ES-I3 (cell line): ENCODE measurements around the gene CLIP2.
"Not testable (repeated sequence)": the region's sequence is repeated elsewhere in the genome, so short reads cannot be mapped to it uniquely, and the experiment has no call there.

ENCODE experiments used
- H3K36me3 ChIP-seq: 2 replicates; pipeline ENCODE4 v1.6.1; 2013; ENCODE audit warnings: mild to moderate bottlenecking, low read length, control low read depth, moderate library complexity; ENCODE audit not compliant: insufficient read depth
- H3K4me1 ChIP-seq: 2 replicates; pipeline ENCODE4 v1.6.1; 2013; ENCODE audit warnings: mild to moderate bottlenecking, control low read depth, low read length; ENCODE audit not compliant: insufficient read depth
- H3K9ac ChIP-seq: 2 replicates; pipeline ENCODE4 v1.6.1; 2013; ENCODE audit warnings: low read depth, mild to moderate bottlenecking, low read length, moderate library complexity
- H3K9me3 ChIP-seq: 2 replicates; pipeline ENCODE4 v1.6.1; 2013; ENCODE audit warnings: mild to moderate bottlenecking, low read length, moderate library complexity; ENCODE audit not compliant: control insufficient read depth, insufficient read depth

CLIP2 gene

DNA sequence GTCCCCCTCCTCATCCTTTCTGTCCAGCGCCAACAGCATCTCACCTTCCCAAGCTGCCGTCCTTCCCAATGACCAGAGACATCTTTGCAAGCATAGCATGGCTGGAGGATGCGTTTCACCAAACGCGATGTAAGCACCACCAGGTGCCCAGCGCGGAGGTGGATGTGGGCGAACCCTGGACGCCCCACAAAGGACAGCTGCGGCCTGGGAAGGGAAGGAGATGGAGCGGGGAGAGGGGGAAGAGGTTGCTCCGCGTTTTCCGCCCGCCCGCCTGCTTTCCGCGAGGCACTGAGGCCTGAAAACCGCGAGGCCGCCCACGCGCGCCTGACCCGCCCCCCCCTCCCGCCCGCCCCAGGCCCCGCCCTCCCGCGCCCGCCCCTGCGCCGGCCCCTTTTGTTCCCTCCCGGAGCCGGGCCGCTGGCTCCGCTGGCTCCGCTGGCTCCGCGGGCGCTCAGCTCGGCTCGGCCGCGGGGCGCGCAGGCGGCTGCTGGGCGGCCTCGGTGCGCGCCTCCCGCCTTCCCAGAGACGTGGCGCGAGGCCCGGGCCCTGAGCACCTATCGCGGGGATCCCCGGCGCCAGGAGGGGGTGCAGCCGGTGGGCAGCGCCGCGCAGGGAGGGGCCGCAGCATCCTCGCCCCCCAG, at the start of gene CLIP2:
Gene CLIP2 (plus strand): TSS at position 390 of the 641 bp plus-strand sequence. CDS start 28,140 bp downstream, outside the sequence.
- H3K36me3 ChIP-seq = no peaks in the 10 kb centered on the region
- H3K4me1 ChIP-seq = peaks cover 25% of the 10 kb centered on the region
- peak within 1 kb of the TSS; percentile 82 for H3K9ac ChIP-seq
- H3K9me3 ChIP-seq = no peaks in the 10 kb centered on the region

GRCh38 chr7:74240482-74240881, 48.7 kb upstream of the CLIP2 start:
- no peak overlapping the region for H3K9ac ChIP-seq
- peaks cover 40% of the 10 kb centered on the region for H3K36me3 ChIP-seq
- H3K9me3 ChIP-seq = no peaks in the 10 kb centered on the region
- H3K4me1 ChIP-seq = no peaks in the 10 kb centered on the region

- peaks cover 28% of the 10 kb centered on the region for H3K36me3 ChIP-seq
Measured at GRCh38 chr7:74242122-74242443, 47.1 kb upstream of the CLIP2 start.

DNA sequence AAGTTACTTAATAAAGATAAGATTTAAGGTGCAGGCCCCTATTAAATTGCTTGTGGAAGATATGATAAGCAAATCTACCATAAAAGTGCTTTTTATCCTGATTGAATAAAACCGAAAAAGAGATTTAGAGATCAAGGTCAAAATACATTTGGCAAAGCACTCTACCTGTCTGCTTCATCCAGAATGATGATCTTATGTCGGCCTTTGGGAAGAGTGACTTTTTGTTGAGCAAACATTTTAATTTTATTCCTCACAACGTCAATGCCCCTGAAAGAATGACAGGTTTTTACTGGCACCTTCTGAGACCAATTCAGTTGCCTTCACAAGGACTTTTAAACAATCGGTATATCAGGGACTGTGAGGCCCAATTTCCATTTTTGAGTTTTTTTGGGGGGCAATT, 42.7 kb upstream of the CLIP2 start:
- H3K4me1 ChIP-seq = no peaks in the 10 kb centered on the region
- H3K9ac ChIP-seq = no peak overlapping the region
- H3K36me3 ChIP-seq = peaks cover 30% of the 10 kb centered on the region
- H3K9me3 ChIP-seq = no peaks in the 10 kb centered on the region

More at GRCh38 chr7:74242122-74242443, 47.1 kb upstream of the CLIP2 start:
- H3K4me1 ChIP-seq = no peaks in the 10 kb centered on the region
- no peak overlapping the region for H3K9ac ChIP-seq
- H3K9me3 ChIP-seq = no peaks in the 10 kb centered on the region

DNA sequence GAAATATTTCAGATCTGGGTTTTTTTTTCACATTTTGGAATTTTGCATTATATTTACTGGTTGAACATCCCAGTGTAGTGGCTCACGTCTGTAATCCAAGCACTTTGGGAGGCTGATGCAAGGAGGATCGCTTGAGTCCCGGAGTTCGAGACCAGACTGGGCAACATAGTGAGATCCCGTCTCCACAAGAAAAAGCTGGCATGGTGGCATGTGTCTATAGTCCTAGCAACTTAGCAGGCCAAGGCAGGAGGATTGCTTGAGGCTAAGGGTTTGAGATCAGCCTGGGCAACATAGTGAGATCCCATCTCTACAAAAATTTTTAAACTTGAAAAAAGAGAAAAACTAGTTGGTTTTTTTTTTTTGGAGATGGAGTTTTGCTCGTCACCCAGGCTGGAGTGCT, 41.1 kb upstream of the CLIP2 start:
- Histone ChIP-seq H3K4me1 (no peaks in the 10 kb centered on the region; the same call in 1 of the 2 replicates), H3K9ac (no peak overlapping the region), H3K9me3 (no peaks in the 10 kb centered on the region), H3K36me3 (peaks cover 30% of the 10 kb centered on the region)

GRCh38 chr7:74249058-74249457, 40.1 kb upstream of the CLIP2 start:
- H3K4me1 ChIP-seq, H3K9me3 ChIP-seq, H3K9ac ChIP-seq: not testable (repeated sequence)
- H3K36me3 ChIP-seq = peaks cover 26% of the 10 kb centered on the region

DNA sequence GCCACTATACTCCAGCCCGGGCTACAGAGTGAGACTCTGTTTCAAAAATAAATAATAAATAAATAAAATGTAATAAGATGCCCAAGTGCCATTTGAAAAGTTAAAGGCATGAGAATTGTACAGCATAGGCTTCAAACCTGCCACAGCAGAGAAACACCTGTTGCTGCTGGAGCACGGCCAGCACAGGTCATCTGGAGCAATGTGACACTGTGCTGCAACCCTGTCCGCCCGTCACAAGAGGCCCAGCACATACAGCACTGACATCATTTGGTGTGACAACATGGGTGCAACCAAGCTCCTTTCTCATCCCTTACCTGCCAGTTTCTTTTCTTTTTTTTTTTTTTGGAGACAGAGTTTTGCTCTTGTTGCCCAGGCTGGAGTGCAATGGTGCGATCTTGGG, 36.3 kb upstream of the CLIP2 start:
- no peaks in the 10 kb centered on the region; the same call in 1 of the 2 replicates for H3K4me1 ChIP-seq
- peaks cover 16% of the 10 kb centered on the region for H3K36me3 ChIP-seq
- H3K9ac ChIP-seq = peak overlapping the region; percentile 93; the same call in 1 of the 2 replicates
- H3K9me3 ChIP-seq = no peaks in the 10 kb centered on the region

DNA sequence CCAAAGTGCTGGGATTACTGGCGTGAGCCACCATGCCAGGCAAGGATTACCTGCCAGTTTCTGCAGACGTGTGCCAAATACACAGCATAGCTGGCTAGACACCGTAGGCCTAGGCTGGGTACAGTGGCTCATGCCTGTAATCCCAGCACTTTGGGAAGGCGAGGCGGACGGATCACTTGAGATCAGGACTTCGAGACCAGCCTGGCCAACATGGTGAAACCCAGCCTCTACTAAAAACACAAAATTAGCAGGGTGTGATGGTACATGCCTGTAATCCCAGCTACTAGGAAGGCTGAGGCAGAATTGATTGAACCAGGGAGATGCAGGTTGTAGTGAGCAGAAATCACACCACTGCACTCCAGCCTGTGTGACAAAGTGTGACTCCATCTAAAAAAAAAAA, 35.9 kb upstream of the CLIP2 start:
- peaks cover 12% of the 10 kb centered on the region for H3K36me3 ChIP-seq
- no peaks in the 10 kb centered on the region; the same call in 1 of the 2 replicates for H3K4me1 ChIP-seq
- H3K9me3 ChIP-seq = no peaks in the 10 kb centered on the region
- H3K9ac ChIP-seq = peak overlapping the region; percentile 93

GRCh38 chr7:74253835-74254128, 35.4 kb upstream of the CLIP2 start:
- H3K4me1 ChIP-seq = no peaks in the 10 kb centered on the region; the same call in 1 of the 2 replicates
- H3K9ac ChIP-seq = peak overlapping the region; percentile 93
- H3K36me3 ChIP-seq = peaks cover 12% of the 10 kb centered on the region
- no peaks in the 10 kb centered on the region for H3K9me3 ChIP-seq

GRCh38 chr7:74254129-74254857, 34.9 kb upstream of the CLIP2 start, which contains the start of gene RFC2:
Gene RFC2, minus strand, starts transcription at chr7:74254399. Its CDS starts 16 bp downstream, at chr7:74254383.
- Histone ChIP-seq H3K9ac (peak within 1 kb of the TSS; percentile 93), H3K4me1 (no peaks in the 10 kb centered on the region; the same call in 1 of the 2 replicates), H3K36me3 (peaks cover 12% of the 10 kb centered on the region), H3K9me3 (no peaks in the 10 kb centered on the region)

- Histone ChIP-seq H3K36me3 (peaks cover 9% of the 10 kb centered on the region), H3K4me1 (no peaks in the 10 kb centered on the region; the same call in 1 of the 2 replicates), H3K9ac (peak overlapping the region; percentile 93), H3K9me3 (no peaks in the 10 kb centered on the region)
Measured at GRCh38 chr7:74254858-74255379, 34.3 kb upstream of the CLIP2 start.

DNA sequence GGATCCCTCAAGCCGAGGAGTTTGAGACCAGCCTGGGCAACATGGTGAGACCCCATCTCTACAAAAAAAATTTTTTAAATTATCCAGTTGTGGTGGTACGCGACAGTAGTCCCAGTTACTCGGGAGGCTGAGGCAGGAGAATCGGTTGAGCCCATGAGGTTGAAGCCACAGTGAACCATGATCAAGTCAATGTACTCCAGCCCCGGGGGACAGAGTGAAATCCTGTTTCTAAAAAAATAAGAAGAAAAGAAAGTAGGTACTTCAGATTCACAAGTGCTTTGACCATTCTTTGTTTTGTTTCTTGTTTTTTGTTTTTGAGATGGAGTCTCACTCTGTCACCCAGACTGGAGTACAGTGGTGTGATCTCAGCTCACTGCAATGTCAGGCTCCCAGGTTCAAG, 33.7 kb upstream of the CLIP2 start:
- H3K36me3 ChIP-seq, H3K9me3 ChIP-seq, H3K4me1 ChIP-seq: not testable (repeated sequence)
- peak overlapping the region; percentile 93; the same call in 1 of the 2 replicates for H3K9ac ChIP-seq

GRCh38 chr7:74256491-74257408, 32.5 kb upstream of the CLIP2 start:
- H3K9ac ChIP-seq = no peak overlapping the region
- H3K9me3 ChIP-seq = no peaks in the 10 kb centered on the region
- H3K36me3 ChIP-seq = no peaks in the 10 kb centered on the region
- no peaks in the 10 kb centered on the region; the same call in 1 of the 2 replicates for H3K4me1 ChIP-seq

- H3K4me1 ChIP-seq = no peaks in the 10 kb centered on the region; the same call in 1 of the 2 replicates
- no peaks in the 10 kb centered on the region for H3K9me3 ChIP-seq
- no peak overlapping the region for H3K9ac ChIP-seq
- no peaks in the 10 kb centered on the region for H3K36me3 ChIP-seq
Measured at GRCh38 chr7:74258639-74259038, 30.6 kb upstream of the CLIP2 start.
